GM13976 (cell line): ENCODE results near the gene ST8SIA1.

ENCODE experiments used
- DNase-seq: peaks from one replicate; pipeline ENCODE4 v3.0.0; 2012; ENCODE audit warnings: low spot score
- CTCF ChIP-seq: IDR thresholded peaks from 2 replicates; pipeline ENCODE4 v1.5.1; 2012; ENCODE audit warnings: borderline replicate concordance, mild to moderate bottlenecking; ENCODE audit not compliant: insufficient read depth; ENCODE audit errors: extremely low read depth, missing control alignments, control extremely low read depth
- in situ Hi-C: fragments of 300-500 bp; cut with MboI; formaldehyde crosslinking; loops from one replicate; pipeline ENCODE4 v1.12.0; 2022; ENCODE audit warnings: low sequenced_read_pairs, mixed read lengths, inconsistent platforms; ENCODE audit not compliant: unreplicated experiment

The ST8SIA1 gene

GRCh38 chr12:22333186-22333712 lies 1.3 kb downstream of the ST8SIA1 start:
- TF ChIP-seq CTCF = no peak
- no peak for DNase-seq
- in situ Hi-C loops = no loop called here

GRCh38 chr12:22332202-22332601 lies 2.3 kb downstream of the ST8SIA1 start:
- TF ChIP-seq CTCF = no peak
- no peak for DNase-seq
- in situ Hi-C loops = no loop called here

- TF ChIP-seq CTCF = no peak
- in situ Hi-C loops = no loop called here
Measured at GRCh38 chr12:22329621-22330020, 4.9 kb downstream of the ST8SIA1 start.

GRCh38 chr12:22325218-22325617 lies 9.3 kb downstream of the ST8SIA1 start:
- no peak for DNase-seq
- in situ Hi-C loops = no loop called here
- TF ChIP-seq CTCF = no peak

More at GRCh38 chr12:22329621-22330020, 4.9 kb downstream of the ST8SIA1 start:
- DNase-seq = no peak

- in situ Hi-C loops = no loop called here
- TF ChIP-seq CTCF = no peak
- no peak for DNase-seq
Measured at GRCh38 chr12:22322091-22322490, 12.4 kb downstream of the ST8SIA1 start.

GRCh38 chr12:22321638-22322037 lies 12.9 kb downstream of the ST8SIA1 start:
- no peak for TF ChIP-seq CTCF
- in situ Hi-C loops = no loop called here
- no peak for DNase-seq

- DNase-seq = no peak
- TF ChIP-seq CTCF = no peak
- in situ Hi-C loops = no loop called here
Measured at GRCh38 chr12:22321018-22321605, 13.4 kb downstream of the ST8SIA1 start.
